Progenitor cell of endocrine pancreas (in vitro differentiated cells): ENCODE measurements around the gene LSM2. TPM values are rescaled to one million over a fixed set of nuclear protein-coding genes. Genes with fewer than 3 reads are reported as not detected.
A peak's percentile ranks its signal among the peaks of the same experiment; 100 is the strongest.

Experiments used
- DNase-seq: peaks from one replicate; pipeline ENCODE4 v3.0.0; 2021; ENCODE audit warnings: low spot score; ENCODE audit not compliant: unreplicated experiment
- H3K27ac Mint-ChIP-seq: 2 replicates; pipeline ENCODE4 v1.8.0; 2021; ENCODE audit warnings: mild to moderate bottlenecking, moderate library complexity, mixed read lengths
- H3K27me3 Mint-ChIP-seq: 2 replicates; pipeline ENCODE4 v1.8.0; 2021; ENCODE audit warnings: mixed read lengths
- H3K36me3 Mint-ChIP-seq: 2 replicates; pipeline ENCODE4 v1.8.0; 2022; ENCODE audit warnings: mixed read lengths; ENCODE audit not compliant: insufficient read depth
- H3K4me1 Mint-ChIP-seq: 2 replicates; pipeline ENCODE4 v1.8.0; 2021; ENCODE audit warnings: low read depth, mixed read lengths
- H3K4me3 Mint-ChIP-seq: 2 replicates; pipeline ENCODE4 v1.8.0; 2021; ENCODE audit warnings: low read depth, mild to moderate bottlenecking, moderate library complexity, mixed read lengths
- H3K9me3 Mint-ChIP-seq: 2 replicates; pipeline ENCODE4 v1.8.0; 2021; ENCODE audit warnings: low read depth, mixed read lengths
- total RNA-seq: library from RNA; stranded (reverse); gene quantifications from 2 replicates; pipeline ENCODE4 v1.2.1, GENCODE V29; 2021
- TF ChIP-seq, protein P1 (sequence below): fragments of 200-600 bp; sonication (generic); IDR thresholded peaks from one replicate; pipeline ENCODE4 v1.5.0; 2021; ENCODE audit warnings: antibody characterized with exemption, mild to moderate bottlenecking; ENCODE audit not compliant: unreplicated experiment

The LSM2 gene
- total RNA-seq, 1 donor from 2014 or later, result 80.4 TPM

DNA sequence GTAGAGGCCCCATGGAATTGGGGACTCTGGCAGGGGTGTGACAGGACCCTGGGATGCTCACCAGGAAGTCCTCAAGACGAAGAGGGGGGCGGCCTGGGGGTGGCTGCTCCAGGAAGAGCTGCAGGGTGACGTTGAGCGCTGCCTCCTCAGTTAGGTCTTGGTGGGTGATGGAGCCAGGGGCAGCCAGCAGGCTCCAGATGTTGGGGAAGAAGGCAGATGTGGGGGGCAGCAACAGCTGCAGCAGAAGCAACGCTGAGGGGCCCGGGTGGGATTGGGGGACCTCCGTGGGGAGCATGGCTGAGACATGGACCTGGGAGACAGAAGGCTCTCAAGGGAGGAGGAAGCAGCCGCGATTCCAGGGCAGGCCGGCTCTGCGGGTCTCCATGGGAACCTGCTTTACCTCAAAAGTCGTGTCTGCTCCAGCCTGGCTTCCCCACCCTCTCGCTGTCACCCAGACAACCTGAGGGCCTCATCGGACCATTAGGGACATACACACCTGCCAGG lies 30.2 kb downstream of the LSM2 start:
- TF ChIP-seq, protein P1, sequence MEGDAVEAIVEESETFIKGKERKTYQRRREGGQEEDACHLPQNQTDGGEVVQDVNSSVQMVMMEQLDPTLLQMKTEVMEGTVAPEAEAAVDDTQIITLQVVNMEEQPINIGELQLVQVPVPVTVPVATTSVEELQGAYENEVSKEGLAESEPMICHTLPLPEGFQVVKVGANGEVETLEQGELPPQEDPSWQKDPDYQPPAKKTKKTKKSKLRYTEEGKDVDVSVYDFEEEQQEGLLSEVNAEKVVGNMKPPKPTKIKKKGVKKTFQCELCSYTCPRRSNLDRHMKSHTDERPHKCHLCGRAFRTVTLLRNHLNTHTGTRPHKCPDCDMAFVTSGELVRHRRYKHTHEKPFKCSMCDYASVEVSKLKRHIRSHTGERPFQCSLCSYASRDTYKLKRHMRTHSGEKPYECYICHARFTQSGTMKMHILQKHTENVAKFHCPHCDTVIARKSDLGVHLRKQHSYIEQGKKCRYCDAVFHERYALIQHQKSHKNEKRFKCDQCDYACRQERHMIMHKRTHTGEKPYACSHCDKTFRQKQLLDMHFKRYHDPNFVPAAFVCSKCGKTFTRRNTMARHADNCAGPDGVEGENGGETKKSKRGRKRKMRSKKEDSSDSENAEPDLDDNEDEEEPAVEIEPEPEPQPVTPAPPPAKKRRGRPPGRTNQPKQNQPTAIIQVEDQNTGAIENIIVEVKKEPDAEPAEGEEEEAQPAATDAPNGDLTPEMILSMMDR, result no peak
- H3K4me3 Mint-ChIP-seq, result peak overlapping the region; percentile 38
- peaks cover 3% of the 10 kb centered on the region for H3K36me3 Mint-ChIP-seq
- H3K4me1 Mint-ChIP-seq, result peaks cover 12% of the 10 kb centered on the region
- no peaks in the 10 kb centered on the region for H3K27me3 Mint-ChIP-seq
- H3K9me3 Mint-ChIP-seq, result no peaks in the 10 kb centered on the region
- H3K27ac Mint-ChIP-seq, result peak overlapping the region; percentile 89
- DNase-seq, result no peak

GRCh38 chr6:31775633-31776484 lies 30.9 kb downstream of the LSM2 start:
- no peaks in the 10 kb centered on the region for H3K27me3 Mint-ChIP-seq
- DNase-seq, result no peak

DNA sequence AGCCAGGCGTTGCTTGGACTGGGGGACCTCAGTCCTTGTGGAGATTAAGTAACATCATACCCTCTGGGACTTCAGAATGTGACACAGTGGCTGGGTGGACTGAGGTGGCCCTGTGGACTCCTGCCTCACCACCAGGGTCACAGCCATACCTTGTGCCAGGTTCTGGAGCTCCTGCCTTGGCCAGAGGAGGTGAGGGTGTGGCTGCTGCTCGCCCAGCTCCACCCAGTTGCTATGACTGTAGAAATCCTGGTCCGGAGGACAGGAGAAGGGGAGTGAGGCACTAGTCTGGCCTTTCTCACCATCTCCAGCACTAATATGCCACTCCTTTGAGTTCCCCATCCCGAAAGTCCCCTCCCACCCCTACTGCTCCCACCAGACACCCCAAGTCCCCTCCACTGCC lies 31.6 kb downstream of the LSM2 start:
- H3K36me3 Mint-ChIP-seq, result no peaks in the 10 kb centered on the region
- H3K4me3 Mint-ChIP-seq, result no peak overlapping the region
- TF ChIP-seq, protein P1, result no peak
- H3K27ac Mint-ChIP-seq, result peak overlapping the region; percentile 84
- H3K27me3 Mint-ChIP-seq, result no peaks in the 10 kb centered on the region
- H3K4me1 Mint-ChIP-seq, result peaks cover 12% of the 10 kb centered on the region
- no peak for DNase-seq
- no peaks in the 10 kb centered on the region for H3K9me3 Mint-ChIP-seq

More at GRCh38 chr6:31775633-31776484, 30.9 kb downstream of the LSM2 start:
- H3K4me3 Mint-ChIP-seq, result peak overlapping the region; percentile 38
- TF ChIP-seq, protein P1, result no peak
- no peaks in the 10 kb centered on the region for H3K36me3 Mint-ChIP-seq
- peak overlapping the region; percentile 84 for H3K27ac Mint-ChIP-seq
- no peaks in the 10 kb centered on the region for H3K9me3 Mint-ChIP-seq
- peaks cover 12% of the 10 kb centered on the region for H3K4me1 Mint-ChIP-seq

- no peak overlapping the region for H3K27ac Mint-ChIP-seq
- H3K9me3 Mint-ChIP-seq, result no peaks in the 10 kb centered on the region
- H3K27me3 Mint-ChIP-seq, result no peaks in the 10 kb centered on the region
- H3K4me3 Mint-ChIP-seq, result no peak overlapping the region
- no peak for DNase-seq
- H3K4me1 Mint-ChIP-seq, result peaks cover 10% of the 10 kb centered on the region
- TF ChIP-seq, protein P1, result no peak
- H3K36me3 Mint-ChIP-seq, result peaks cover 2% of the 10 kb centered on the region
Observed at GRCh38 chr6:31771992-31772358, 34.8 kb downstream of the LSM2 start.

GRCh38 chr6:31770860-31771259 lies 35.9 kb downstream of the LSM2 start:
- Mint-ChIP-seq H3K27me3 (no peaks in the 10 kb centered on the region), H3K27ac (no peak overlapping the region), H3K9me3 (no peaks in the 10 kb centered on the region), H3K36me3 (peaks cover 2% of the 10 kb centered on the region), H3K4me3 (no peak overlapping the region), H3K4me1 (peaks cover 4% of the 10 kb centered on the region)
- TF ChIP-seq, protein P1, result no peak
- no peak for DNase-seq
